Psoas muscle (tissue), 8 donors: Measurements from ENCODE around the gene ABHD17A. TPM values are rescaled to one million over a fixed set of nuclear protein-coding genes. Genes with fewer than 3 reads are reported as not detected.

Experiments used
- ATAC-seq, 4 donors: fragments of 200-7000 bp; cut with Tn5 transposase; one replicate each; pipeline ENCODE4 v1.9.1; 2020; ENCODE audit warnings: moderate library complexity in 3 of 4, mild to moderate bottlenecking in 2 of 4
- DNase-seq, 2 donors: peaks; one replicate each; pipeline ENCODE4 v3.0.0-alpha.2; 2020
- H3K27ac ChIP-seq: fragments of 200-600 bp; one replicate; pipeline ENCODE4 v1.8.0; 2022
- H3K27me3 ChIP-seq, 3 donors: fragments of 200-600 bp in 1 of 3; one replicate each; pipeline versions ENCODE4 v1.6.1 to v1.8.0; 2013 to 2022; ENCODE audit warnings: low read length in 2 of 3, mild to moderate bottlenecking in 2 of 3, moderate library complexity in 1 of 3; ENCODE audit not compliant: insufficient read depth in 3 of 3
- H3K36me3 ChIP-seq, 2 donors: fragments of 200-600 bp in 1 of 2; one replicate each; pipeline versions ENCODE4 v1.6.1 to v1.8.0; 2013 to 2022; ENCODE audit warnings: low read depth in 1 of 2, mild to moderate bottlenecking in 1 of 2, moderate library complexity in 1 of 2; ENCODE audit not compliant: insufficient read depth in 1 of 2
- H3K4me1 ChIP-seq: fragments of 200-600 bp; one replicate; pipeline ENCODE4 v1.8.0; 2022
- H3K4me3 ChIP-seq: fragments of 200-600 bp; one replicate; pipeline ENCODE4 v1.8.0; 2022; ENCODE audit warnings: mild to moderate bottlenecking
- H3K9me3 ChIP-seq: fragments of 200-600 bp; one replicate; pipeline ENCODE4 v1.8.0; 2022
- WGBS, 3 donors: extraction: QIAGEN DNeasy Blood & Tissue Kit; methylation state at CpG; one replicate each; pipeline versions ENCODE4 v1.1.6 to v1.1.7; 2013; 5-methylcytosine and 5-hydroxymethylcytosine counted together
- intact Hi-C, 2 donors: fragments of 100-400 bp; cut with DNase I; formaldehyde crosslinking; loops; one replicate each; pipeline versions ENCODE4 v1.11.0 to v1.14.2; 2022
- polyA plus RNA-seq, 3 donors: library from polyadenylated mRNA; stranded (reverse); fragments of 200-250 nt; gene quantifications; one replicate each; pipeline ENCODE4 v1.2.3, GENCODE V29; 2013
- total RNA-seq, 4 donors: library from RNA; stranded (reverse); fragmentation: NEBNext Ultra II Directional in 2 of 4; extraction: Animal tissue kit (Norgen Biotek cat#: 25700) in 2 of 4; gene quantifications; one replicate each; pipeline versions ENCODE4 v1.2.1 to v1.2.4, GENCODE V29; 2021 to 2023
- TF ChIP-seq, protein P1 (sequence below): fragments of 200-600 bp; IDR thresholded peaks from one replicate; pipeline ENCODE4 v1.8.0; 2022; ENCODE audit warnings: antibody characterized with exemption
- donor health status: healthy with polysubstance abuse.
- donor health status: DM: no; HTN: no; CAD: no; lungs with moderate emphysema.
- donor health status: Bipolar disorder and iron deficiency.
- donor health status: healthy.
- donor health status: DM: yes; HTN: yes; CAD: no.
- donor health status: DM: no; HTN: no; CAD: no.
- donor health status: DM: no; HTN: no; CAD: no.
- donor health status: DM: yes; HTN: yes; CAD: no.

Gene ABHD17A
- total and polyA plus RNA-seq, 7 donors: 35.5 to 58.9 (median 44.8) TPM

DNA sequence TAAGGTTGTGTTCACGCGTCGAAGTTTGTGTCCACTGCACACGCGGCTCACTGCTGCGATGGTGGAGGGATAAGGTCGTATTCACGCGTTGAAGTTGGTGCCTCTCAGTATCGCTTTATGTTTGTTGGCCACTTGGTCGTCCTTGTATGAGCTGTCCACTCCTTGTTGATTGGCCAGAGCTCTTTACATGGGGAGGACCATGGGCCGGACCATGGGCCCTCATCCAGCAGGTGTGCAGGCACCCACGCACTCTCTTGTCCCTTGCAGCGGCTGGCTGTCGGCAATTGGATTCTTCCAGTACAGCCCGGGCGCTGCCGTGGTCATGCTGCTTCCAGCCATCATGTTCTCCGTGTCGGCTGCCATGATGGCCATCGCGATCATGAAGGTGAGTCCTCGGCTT, 37.5 kb upstream of the ABHD17A start:
- intact Hi-C loops: no loop called here
- DNase-seq: no peak
- Histone ChIP-seq H3K27me3 (no peaks in the 10 kb centered on the region), H3K27ac (no peak overlapping the region), H3K4me1 (no peaks in the 10 kb centered on the region), H3K4me3 (no peak overlapping the region), H3K36me3 (peaks cover 0 to 64% of the 10 kb centered on the region in 2 donors), H3K9me3 (no peaks in the 10 kb centered on the region)
- TF ChIP-seq, protein P1, sequence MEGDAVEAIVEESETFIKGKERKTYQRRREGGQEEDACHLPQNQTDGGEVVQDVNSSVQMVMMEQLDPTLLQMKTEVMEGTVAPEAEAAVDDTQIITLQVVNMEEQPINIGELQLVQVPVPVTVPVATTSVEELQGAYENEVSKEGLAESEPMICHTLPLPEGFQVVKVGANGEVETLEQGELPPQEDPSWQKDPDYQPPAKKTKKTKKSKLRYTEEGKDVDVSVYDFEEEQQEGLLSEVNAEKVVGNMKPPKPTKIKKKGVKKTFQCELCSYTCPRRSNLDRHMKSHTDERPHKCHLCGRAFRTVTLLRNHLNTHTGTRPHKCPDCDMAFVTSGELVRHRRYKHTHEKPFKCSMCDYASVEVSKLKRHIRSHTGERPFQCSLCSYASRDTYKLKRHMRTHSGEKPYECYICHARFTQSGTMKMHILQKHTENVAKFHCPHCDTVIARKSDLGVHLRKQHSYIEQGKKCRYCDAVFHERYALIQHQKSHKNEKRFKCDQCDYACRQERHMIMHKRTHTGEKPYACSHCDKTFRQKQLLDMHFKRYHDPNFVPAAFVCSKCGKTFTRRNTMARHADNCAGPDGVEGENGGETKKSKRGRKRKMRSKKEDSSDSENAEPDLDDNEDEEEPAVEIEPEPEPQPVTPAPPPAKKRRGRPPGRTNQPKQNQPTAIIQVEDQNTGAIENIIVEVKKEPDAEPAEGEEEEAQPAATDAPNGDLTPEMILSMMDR: no peak
- WGBS, 3 donors: 93 to 97% (median 95%) methylated on average over 23 of the region's 23 CpGs
- ATAC-seq: no peak

- Histone ChIP-seq H3K4me1 (no peaks in the 10 kb centered on the region), H3K36me3 (peaks cover 0 to 66% of the 10 kb centered on the region in 2 donors), H3K4me3 (no peak overlapping the region), H3K9me3 (no peaks in the 10 kb centered on the region), H3K27ac (no peak overlapping the region), H3K27me3 (no peaks in the 10 kb centered on the region)
- 94 to 98% (median 96%) methylated on average over 15 of the region's 15 CpGs for WGBS, 3 donors
- TF ChIP-seq, protein P1: no peak
- DNase-seq: no peak
- peak in 1 of 4 donors; percentile 16 for ATAC-seq
- intact Hi-C loops: no loop called here
Observed at GRCh38 chr19:1921825-1922224, 36.5 kb upstream of the ABHD17A start.

DNA sequence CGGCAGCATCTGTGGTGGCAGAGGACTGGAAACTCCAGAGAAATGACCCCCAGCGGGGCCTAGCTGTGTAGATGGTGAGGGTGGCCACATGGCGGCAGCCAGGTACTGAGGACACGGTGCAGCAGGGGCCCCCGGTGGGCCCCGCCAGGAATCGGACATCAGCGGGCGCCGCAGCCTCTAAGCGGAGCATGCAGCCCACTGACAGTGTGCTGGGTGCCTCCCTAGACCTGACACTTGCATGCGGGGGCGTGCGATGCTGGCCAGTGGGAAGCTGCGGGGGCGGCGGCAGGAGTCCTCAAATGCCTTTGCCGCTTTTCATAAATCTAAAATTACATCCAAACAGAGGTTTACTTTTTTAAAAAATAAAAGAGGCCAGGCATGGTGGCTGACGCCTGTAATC, 36.0 kb upstream of the ABHD17A start:
- peaks cover 0 to 66% of the 10 kb centered on the region in 2 donors for H3K36me3 ChIP-seq

GRCh38 chr19:1920644-1921043, 35.3 kb upstream of the ABHD17A start:
- WGBS, 3 donors: 91 to 92% (median 91%) methylated on average over 18 to 19 of the region's 19 CpGs
- no peak for DNase-seq
- no peak overlapping the region for H3K4me3 ChIP-seq
- H3K27me3 ChIP-seq: no peaks in the 10 kb centered on the region
- intact Hi-C loops: no loop called here
- ATAC-seq: no peak
- TF ChIP-seq, protein P1: no peak
- H3K27ac ChIP-seq: no peak overlapping the region
- peaks cover 0 to 66% of the 10 kb centered on the region in 2 donors for H3K36me3 ChIP-seq
- no peaks in the 10 kb centered on the region for H3K4me1 ChIP-seq
- no peaks in the 10 kb centered on the region for H3K9me3 ChIP-seq

More for the DNA sequence above, 36.0 kb upstream of the ABHD17A start:
- Histone ChIP-seq H3K4me1 (no peaks in the 10 kb centered on the region), H3K27me3 (no peaks in the 10 kb centered on the region), H3K4me3 (no peak overlapping the region), H3K27ac (no peak overlapping the region), H3K9me3 (no peaks in the 10 kb centered on the region)
- 91 to 100% (median 94%) methylated on average over 13 to 19 of the region's 19 CpGs for WGBS, 3 donors
- intact Hi-C loops: no loop called here
- ATAC-seq (no peak), DNase-seq (no peak)
- TF ChIP-seq, protein P1: no peak

- ATAC-seq (peak in 2 of 4 donors; percentile 5 to 9), DNase-seq (no peak)
- no peak overlapping the region for H3K27ac ChIP-seq
- TF ChIP-seq, protein P1: no peak
- WGBS, 3 donors: 89 to 97% (median 94%) methylated on average over 28 of the region's 28 CpGs
- intact Hi-C loops: no loop called here
- H3K4me3 ChIP-seq: no peak overlapping the region
- no peaks in the 10 kb centered on the region for H3K4me1 ChIP-seq
- peaks cover 0 to 56% of the 10 kb centered on the region in 2 donors for H3K36me3 ChIP-seq
- no peaks in the 10 kb centered on the region for H3K27me3 ChIP-seq
- no peaks in the 10 kb centered on the region for H3K9me3 ChIP-seq
Observed at GRCh38 chr19:1918975-1919374, 33.7 kb upstream of the ABHD17A start.
